T follicular helper cell (primary cell): Measurements from ENCODE around the gene ZC3H14.

Experiments used
- DNase-seq: peaks from one replicate; pipeline ENCODE4 v3.0.0-alpha.2; 2020; ENCODE audit warnings: low read depth

ZC3H14 gene

DNA sequence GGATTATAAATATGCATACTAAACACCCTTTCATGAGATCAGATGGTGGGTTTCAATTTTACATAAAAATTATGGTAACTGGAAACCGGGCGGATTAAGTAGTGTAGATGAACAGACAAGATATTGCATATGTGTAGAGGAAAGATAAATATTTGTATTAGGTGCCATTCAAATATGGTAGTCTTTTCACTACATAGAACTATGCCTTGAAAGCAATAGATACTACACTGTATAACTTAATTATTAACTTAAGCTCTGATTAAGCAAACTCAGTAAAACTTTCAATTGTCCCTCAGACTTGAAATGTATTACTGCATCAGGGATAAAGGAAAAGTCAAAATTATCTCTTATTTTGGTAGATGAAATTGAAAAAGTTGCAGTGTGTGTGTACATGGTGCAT lies 10.0 kb upstream of the ZC3H14 start:
- no peak for DNase-seq

DNA sequence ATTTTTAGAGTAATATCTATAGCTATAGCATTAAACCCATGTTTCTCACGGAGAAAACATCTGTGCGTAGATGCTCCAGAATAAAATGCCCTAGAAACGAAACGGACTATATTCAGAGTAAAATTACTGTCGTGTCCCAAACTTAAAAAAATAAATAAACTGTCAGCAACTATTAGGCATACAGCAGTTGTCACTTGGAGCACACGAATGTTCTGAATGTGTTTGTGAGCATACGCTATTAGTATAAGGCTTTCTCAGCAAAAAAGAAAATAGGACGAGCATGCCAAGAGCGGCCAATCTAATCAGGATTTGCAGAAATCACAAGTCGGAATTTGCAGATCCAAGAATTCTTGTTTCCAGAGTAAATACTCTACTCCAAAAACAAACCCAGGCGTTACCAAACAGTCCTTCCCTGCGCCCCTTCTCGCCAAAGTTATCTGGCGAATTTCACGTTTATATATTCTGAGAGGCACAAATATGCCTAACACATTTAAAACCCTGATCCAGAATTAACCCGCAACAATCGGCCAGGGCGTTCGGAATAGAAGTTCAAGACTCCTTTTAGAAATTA lies 8.9 kb upstream of the ZC3H14 start:
- no peak for DNase-seq

DNA sequence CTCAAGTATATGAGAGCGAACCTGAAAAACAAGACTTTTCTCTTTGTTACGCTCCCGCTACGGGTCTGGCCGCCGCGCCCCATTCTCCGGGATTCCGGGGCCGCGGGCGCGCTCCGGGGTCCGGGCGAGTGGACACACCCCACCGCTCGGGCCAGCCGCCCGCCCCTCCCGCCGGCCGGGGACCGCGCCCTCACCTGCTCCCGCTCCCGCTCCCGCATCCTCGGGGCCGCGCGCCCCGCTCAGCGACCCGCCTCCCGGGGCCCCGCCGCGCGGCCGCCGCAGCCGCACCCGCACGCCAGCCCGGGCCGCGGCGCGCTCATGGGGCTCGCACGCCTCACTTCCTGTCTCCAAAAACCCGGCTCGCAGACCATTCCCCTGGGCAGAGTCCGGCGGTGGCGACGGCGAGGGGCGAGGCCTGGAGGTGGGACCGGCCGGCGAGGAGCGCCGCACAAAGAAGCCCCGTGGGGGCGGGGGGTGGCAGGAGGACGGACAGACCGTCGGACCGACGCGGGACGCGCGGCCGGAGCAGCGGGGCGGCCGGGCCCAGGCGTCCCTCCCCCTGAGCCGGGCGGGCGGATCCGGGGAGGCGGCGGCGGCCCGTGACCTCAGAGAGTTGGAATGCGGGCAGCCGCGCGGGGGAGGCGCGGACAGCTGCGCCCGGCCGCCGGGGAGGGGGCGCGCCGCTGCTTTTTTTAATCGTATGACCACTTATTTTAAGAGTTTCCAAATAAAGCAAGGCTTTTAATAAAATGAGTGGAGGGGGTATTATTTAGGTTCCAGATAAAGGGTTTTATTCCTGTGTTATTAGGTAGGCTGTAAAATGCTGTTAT lies 8.2 kb upstream of the ZC3H14 start, which contains the start of gene PTPN21:
Gene PTPN21, minus strand, starts transcription at position 551 of the 830 bp plus-strand sequence. CDS start 4,590 bp downstream, outside the sequence.
- no peak for DNase-seq

DNA sequence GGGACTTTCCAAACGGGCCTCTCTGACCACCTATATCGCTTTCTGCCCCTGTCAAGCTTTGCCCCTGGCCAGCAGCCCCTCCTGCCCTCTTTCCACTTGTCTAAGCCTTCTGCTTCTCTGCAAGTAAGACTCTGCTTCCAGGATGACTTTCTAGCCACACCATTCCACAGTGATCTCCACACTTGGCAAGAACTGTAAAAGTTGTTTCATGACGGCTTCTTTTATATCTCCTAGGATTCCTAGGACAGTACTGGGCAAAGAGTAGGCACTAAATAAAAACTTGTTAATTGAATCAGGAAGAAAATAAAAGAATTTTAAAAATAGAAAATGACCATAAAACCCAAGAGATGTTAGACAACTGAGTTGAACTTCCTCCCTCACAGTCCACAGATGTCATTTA lies 6.3 kb upstream of the ZC3H14 start:
- DNase-seq: no peak

DNA sequence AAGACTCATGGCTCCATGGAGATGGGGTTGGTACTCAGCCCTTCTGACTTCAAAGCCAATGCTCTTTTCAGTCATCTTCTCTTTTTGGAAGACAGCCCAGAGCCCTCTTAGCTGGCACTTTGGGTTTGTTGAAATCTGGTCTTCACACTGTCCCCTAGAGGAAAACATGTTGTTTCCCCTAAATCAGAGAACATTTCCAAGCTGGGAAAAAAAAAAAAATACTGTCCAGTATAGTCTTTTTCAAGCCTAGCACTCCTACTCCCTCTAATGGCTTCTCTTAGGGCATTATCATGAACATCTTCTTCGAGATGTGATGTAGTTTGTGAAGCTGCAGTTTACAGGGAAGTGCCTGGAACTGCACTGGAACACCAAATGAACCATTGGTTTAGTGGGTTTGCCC lies 3.0 kb upstream of the ZC3H14 start:
- no peak for DNase-seq

DNA sequence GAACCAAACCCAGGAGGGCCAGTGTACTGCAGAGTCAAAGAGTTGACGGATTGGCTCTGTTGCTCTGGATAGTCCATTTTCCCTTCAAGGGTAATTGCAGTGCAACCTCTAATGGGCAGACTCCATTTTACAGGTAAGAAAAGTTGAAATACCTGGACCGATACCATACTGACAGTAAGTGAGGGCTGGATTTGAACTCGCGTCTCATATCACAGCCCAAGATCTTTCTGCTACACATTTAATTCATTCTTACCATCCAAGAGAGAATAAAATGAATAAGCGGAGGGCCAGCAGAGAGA lies 356 bp upstream of the ZC3H14 start:
- DNase-seq: no peak

DNA sequence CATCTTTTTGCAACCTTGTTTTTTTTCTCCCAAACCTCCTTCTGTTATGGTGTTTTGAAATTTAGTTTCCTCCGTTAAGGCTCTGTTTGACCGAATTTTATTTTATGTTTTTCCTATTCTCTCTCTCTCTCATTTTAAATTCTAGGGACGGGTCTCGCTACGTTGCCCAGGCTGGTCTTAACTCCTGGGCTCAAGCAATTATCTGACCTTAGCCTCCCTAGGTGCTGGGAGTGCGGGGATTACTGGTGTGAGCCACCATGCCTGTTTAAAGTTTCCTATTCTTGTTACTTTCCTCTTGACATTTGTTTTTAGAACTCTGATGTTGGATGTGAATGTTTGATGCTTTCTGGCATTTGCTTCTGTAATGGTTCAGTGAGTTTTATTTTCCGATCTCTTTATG lies 1.0 kb downstream of the ZC3H14 start:
- no peak for DNase-seq

DNA sequence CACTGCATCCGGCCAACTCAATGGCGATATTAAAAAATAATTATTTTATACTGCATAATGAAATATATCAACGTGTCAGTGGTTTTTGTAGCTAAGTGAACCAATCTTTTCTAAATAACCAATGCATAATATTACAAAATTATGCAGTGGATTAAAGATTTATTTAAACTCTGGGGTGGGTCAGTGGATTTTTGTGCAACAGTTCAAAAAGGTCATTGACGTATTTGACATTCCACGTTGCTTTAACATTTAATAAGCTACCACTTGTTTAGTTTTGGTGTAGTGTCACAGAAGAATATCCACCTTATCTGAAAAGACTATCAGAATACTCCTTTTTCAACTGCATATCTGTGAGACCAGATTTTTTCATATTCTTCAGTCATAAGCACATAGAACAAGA lies 2.6 kb downstream of the ZC3H14 start:
- DNase-seq: no peak

DNA sequence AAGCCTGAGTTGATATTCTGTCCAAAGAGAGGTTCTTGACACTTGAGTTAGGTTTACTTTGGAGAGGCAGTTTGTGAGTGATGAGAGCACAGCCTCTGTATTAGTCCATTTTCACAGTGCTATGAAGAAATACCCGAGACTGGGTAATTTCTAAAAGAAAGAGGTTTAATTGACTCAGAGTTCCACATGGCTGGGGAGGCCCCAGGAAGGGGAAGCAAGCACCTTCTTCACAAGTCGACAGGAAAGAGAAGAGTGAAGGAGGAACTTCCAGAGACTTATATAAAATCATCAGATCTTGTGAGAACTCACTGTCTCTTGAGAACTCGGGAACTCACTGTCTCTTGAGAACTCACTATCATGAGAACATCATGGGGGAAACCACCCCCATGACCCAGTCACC lies 5.4 kb downstream of the ZC3H14 start:
- DNase-seq: no peak

DNA sequence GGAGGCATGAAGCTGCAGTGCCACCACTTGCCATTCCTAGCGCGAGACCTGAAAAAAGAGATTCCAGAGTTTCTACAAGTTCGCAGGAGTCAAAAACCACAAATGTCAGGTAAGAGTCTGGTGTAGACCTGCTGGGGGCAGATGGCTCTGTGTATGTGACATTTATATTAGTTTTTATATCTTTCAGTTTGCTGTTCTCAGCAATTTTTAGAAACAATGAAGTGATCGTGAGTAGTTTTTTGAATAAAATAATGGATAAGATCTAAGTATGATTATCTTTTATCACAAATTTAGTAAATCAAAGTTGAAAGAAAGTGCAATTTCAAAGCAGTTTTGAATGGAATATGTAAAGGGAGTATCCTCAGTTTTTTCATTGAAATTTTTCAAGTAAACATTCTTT lies 9.3 kb downstream of the ZC3H14 start:
- DNase-seq: no peak

DNA sequence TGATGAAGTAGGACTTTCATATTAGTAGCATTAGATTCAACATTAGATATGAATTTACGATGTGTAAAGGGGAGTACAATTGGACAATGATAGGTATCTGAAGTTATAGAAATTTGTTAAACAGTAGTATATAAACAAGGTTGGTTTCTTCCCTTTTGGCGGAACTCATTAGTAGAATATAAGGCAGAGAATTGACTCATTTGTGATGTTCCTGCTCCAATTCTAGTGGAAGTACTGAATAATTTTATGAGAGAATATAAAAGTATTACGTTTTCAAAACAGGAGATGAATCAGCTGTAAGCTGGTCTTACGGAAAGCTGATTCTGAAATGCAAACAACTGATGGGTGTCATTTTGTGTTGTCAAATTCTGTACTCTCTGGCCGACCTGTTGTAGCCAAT lies 13.4 kb downstream of the ZC3H14 start:
- no peak for DNase-seq

DNA sequence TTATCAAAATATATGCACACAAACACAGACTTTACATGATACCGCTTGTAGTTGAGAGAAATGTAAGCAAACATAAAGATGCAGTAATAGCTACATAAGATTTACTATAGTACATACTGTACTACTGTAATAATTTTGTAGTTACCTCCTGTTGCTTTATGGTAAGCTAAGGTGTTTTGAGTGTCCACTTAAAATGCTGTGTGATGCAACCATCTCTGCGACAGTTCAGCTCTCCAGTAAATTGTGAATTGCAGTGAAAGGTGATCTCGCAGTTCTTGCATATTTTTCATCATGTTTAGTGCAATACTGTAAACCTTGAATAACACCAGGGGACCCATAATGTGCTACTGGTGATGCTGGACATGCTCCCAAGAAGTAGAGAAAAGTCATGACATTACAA lies 21.6 kb downstream of the ZC3H14 start:
- no peak for DNase-seq

DNA sequence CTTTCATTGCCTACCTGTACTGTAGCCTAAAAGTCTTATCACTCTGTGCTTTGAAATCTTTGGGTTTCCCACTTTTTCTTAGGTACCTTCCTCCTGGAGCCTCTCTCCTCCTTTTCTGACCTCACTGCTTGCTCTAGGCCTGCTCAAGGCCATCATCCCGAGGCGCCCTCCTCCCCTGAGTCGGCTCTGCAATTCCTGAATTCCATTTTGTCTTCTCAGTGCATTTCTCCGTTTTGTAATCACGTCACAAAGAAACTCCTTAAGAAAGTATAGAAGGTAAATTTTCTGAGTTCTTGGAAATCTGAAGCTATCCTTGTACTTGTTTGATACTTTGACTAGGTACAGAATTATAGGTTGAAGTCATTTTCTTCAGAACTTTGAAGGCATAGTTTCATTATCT lies 25.2 kb downstream of the ZC3H14 start:
- no peak for DNase-seq

DNA sequence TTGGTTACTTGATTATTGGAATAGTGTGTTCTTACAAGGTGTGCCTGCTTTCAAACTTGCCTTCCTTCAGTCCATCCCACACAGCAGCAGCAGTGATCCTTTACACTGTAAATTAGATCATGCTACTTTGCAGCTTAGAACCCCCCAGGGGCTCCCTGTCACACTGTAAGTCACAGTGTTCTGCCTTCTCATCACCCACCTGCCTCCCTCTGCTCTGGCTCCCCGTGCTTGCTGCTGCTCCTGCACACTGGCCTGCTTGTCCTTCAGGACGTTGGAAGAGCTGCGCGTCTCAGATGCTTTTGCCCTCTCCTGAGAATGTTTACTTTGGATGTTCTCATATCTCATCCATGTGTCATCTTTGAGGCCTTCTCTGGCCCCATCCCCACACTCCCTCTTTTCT lies 27.3 kb downstream of the ZC3H14 start:
- no peak for DNase-seq

DNA sequence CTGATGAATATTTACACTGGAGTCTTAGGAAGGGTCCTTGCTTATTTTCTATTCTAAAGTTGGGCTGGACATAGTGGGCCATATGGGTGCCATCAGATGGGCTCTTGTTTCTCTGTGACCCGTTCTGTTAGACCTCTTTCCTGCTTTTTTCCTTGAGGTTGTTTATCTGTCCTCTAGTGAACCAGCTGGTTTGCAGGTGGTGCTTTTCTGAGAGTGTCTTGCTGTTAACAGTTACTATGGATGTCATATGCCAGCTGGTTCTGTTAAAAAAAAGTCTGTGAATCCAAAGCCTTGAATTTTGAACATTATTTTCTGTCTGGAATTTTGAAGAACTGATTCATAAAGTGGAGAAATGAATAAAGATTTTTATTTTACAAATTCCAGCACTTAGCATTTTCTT lies 29.2 kb downstream of the ZC3H14 start:
- no peak for DNase-seq

DNA sequence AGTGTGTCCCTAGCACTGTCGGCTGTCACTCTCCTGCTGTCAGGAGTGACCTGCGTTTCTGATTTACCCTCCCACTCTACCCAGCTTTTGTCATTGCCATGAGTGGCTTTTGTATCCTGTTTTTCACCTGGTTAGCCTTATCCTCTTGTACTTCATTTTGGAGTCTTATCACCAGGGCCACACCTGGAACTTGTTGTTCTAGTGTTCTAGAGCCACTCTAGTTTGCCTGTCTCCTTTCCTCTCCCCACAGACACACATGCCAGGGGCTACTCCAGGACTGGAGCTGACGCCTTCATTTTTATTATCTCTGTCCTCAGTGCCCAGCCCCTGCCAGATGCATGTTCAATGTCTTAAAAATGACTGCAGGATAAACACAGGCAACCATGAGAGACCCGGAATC lies 34.2 kb downstream of the ZC3H14 start:
- DNase-seq: no peak

DNA sequence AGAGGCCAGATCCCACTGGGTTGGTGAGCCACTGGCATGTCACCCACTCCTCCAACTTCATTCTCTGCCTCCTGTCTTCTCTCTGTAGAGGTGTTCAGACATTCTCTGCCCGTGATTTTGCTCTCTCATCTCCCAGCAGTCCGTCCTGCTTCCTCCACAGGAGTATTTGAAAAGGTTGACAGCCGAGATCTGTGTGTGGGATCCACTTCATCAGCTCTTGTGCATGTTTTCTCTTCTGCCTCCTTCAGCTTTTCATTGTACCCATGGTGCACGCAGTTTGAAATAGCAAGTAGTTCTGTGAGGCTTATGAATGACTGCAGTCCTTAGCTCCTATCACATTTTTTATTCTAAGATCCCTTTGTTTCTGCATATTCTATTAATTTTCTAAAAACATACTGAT lies 34.8 kb downstream of the ZC3H14 start:
- no peak for DNase-seq

DNA sequence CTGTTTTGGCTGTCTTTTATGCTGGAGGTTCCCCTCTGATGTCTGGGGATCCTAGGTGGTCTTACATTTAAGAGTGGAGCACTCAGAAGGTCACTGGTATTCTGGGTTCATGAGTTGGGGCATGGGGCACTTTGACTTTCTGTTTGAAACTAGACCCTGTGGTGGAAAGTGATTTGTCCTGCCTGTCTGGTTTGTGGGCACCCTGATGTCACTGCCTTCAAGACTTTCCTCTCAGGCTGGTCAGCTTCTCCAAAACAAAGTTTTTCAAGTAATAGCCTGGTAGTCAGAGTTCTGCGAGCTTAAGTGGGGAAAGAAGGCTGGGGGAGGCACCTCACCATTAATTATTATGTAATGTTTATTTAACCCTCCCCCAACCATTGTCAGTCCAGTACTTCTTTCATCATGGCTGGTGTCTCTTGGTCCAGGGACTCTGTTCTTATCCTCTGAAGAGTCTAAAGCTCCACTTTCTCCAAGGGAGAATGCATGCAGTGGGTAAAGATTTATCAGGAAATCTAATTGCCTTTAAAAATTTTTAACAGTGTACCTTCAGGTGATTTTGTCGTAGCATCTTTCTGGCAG lies 35.3 kb downstream of the ZC3H14 start:
- no peak for DNase-seq

DNA sequence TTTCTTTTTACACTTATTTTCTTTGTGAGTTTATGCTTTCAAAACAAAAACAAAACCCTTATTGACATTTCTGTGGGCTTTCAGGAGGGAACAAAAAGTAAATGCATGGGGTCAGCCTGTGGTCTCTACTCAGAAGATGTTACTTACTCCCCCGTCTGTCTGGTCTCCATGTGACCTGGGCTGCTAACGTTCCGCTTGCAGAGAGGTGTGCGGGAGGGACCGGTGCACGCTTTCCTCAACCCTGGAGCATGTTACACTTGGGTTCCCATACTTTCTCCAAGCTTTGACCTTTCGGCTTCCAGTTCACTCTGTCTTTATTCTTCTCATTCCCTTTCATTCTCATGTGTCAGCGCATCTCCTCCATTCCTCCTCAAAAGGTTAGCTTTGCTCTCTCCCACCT lies 36.5 kb downstream of the ZC3H14 start:
- no peak for DNase-seq

DNA sequence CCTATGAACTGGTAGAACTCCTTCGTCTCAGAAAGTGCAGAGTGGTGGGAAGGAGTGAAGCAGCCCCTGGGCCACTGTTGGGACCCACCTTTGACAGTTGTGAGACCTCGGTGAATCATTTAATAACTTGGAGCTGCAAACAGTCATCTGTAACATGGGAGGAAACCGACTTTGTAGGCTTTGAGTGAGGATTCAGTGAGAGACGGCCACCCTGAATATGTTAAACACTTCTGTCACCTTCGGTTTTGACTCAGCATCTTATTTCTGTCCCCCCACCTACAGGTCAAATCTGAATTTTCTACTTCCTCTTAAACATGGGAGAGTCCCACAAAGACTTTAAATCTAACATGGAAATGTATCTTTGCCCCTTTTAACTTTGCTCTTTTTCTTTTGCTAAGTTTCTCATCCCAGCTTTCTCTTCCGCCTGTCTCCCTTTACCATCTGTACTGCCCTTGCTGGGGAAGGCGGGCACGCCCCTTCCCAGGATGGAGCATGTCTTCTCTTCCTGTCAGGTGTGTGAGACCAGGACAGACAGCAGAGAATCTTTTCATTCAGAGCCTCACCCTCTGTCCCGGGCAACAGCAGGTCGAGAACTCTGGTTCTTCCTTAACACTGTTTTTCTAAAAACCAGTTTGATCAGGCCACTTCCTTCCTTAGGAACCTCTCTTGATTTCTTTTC lies 37.1 kb downstream of the ZC3H14 start:
- DNase-seq: no peak

DNA sequence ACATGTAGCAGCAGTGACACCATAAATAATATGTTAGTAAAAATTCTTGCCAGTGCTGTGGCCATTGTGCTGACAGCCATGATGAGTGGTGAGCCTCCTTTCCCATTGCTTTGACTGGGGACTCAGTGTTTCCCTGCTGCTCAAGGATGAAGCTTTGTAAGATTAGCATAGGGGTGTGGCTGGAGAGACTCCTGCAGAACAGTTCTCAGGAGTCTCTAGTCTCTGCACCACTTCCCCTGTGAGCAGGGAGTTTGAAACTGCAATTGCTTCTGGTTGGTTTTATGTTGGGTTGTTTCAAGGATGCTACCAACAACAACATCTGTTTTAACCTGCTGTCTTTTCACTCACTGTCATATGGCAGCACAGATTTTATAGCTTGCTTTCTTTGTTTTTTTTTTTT lies 41.4 kb downstream of the ZC3H14 start:
- no peak for DNase-seq

DNA sequence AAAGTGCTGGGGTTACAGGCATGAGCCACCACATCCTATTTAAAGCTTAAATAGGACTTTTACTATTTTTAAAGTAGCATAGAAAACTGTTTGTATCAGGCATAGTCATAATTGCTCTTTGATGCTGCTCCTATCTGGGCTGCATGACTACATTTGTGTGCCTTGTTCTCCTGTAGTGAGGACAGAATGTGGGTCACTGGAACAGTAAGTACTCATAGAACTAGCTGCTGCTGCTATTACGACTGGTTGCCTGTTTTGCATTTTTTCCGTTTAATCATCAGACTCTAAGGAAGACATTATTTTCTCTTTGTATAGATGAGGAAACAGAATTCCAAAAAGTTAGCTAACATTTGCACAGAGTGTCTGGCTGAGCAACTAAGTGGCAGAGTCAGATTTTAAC lies 42.8 kb downstream of the ZC3H14 start:
- DNase-seq: no peak

DNA sequence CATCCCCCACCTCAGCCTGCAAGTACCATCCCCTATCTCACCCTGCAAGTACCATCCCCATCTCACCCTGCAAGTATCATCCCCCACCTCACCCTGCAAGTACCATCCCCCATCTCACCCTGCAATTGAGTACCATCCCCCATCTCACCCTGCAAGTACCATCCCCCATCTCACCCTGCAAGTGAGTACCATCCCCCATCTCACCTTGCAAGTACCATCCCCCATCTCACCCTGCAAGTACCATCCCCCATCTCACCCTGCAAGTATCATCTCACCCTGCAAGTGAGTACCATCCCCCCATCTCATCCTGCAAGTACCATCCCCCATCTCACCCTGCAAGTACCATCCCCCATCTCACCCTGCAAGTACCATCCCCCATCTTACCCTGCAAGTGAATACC lies 45.0 kb downstream of the ZC3H14 start:
- DNase-seq: no peak
